ENCODE results near the gene CACNA1H. TPM values are rescaled to one million over a fixed set of nuclear protein-coding genes. Genes with fewer than 3 reads are reported as not detected.

Gene CACNA1H
- total RNA-seq, 1 experiment from 2014 or later: 19.7 TPM

GRCh38 chr16:1156983-1157638, 4.2 kb downstream of the CACNA1H start:
- ChIA-PET POLR2A (ENCODE audit: low non-redundant PET) (no interaction called here), CTCF (interaction anchor here (0.6 kb wide), 1 partner anchor 186 kb away, joined by 4 read pairs; no protein-coding TSS in a partner anchor)
- Histone ChIP-seq H3K4me3 (ENCODE audit: low read depth, low read length, poor library complexity, severe bottlenecking) (no peak overlapping the region), H3K4me1 (ENCODE audit: insufficient read depth, low read length, poor library complexity, severe bottlenecking) (peaks cover 54% of the 10 kb centered on the region), H3K9me3 (ENCODE audit: low read depth, low read length, poor library complexity, severe bottlenecking) (no peaks in the 10 kb centered on the region), H3K36me3 (ENCODE audit: insufficient read depth, low read length, poor library complexity, severe bottlenecking) (no peaks in the 10 kb centered on the region), H3K27ac (ENCODE audit: low read depth, low read length, poor library complexity, severe bottlenecking) (peak overlapping the region; percentile 45), H3K27me3 (replicated peaks; ENCODE audit: insufficient read depth, low read depth, low read length, poor library complexity) (no peaks in the 10 kb centered on the region)
- BruUV-seq (replicated peaks): no TSS peak
- intact Hi-C loops (cut with micrococcal nuclease; ENCODE audit: unreplicated experiment): no loop called here
- no peak for TF ChIP-seq EZH2 (IDR thresholded peaks at IDR 0.05; ENCODE audit: borderline replicate concordance, low read depth, low read length, poor library complexity, severe bottlenecking)
- TF ChIP-seq CTCF (conservative IDR thresholded peaks at IDR 0.05; ENCODE audit: low read depth, low read length): no peak
- DNase-seq (ENCODE audit: low spot score): no peak

GRCh38 chr16:1157639-1158455, 4.9 kb downstream of the CACNA1H start:
- TF ChIP-seq EZH2 (IDR thresholded peaks at IDR 0.05; ENCODE audit: borderline replicate concordance, low read depth, low read length, poor library complexity, severe bottlenecking) (no peak), CTCF (conservative IDR thresholded peaks at IDR 0.05; ENCODE audit: low read depth, low read length) (no peak)
- no peak for DNase-seq (ENCODE audit: low spot score)
- BruUV-seq (replicated peaks): no TSS peak
- intact Hi-C loops (cut with micrococcal nuclease; ENCODE audit: unreplicated experiment): no loop called here
- CTCF ChIA-PET: no interaction called here
- H3K4me3 ChIP-seq (ENCODE audit: low read depth, low read length, poor library complexity, severe bottlenecking): no peak overlapping the region
- no peaks in the 10 kb centered on the region for H3K9me3 ChIP-seq (ENCODE audit: low read depth, low read length, poor library complexity, severe bottlenecking)
- no peaks in the 10 kb centered on the region for H3K27me3 ChIP-seq (replicated peaks; ENCODE audit: insufficient read depth, low read depth, low read length, poor library complexity)
- POLR2A ChIA-PET (ENCODE audit: low non-redundant PET): interaction anchor here (0.6 kb wide), 1 partner anchor 520 kb away, joined by 10 read pairs; the partner anchor contains the start of gene JPT2
- H3K36me3 ChIP-seq (ENCODE audit: insufficient read depth, low read length, poor library complexity, severe bottlenecking): no peaks in the 10 kb centered on the region
- H3K27ac ChIP-seq (ENCODE audit: low read depth, low read length, poor library complexity, severe bottlenecking): peak overlapping the region; percentile 45
- H3K4me1 ChIP-seq (ENCODE audit: insufficient read depth, low read length, poor library complexity, severe bottlenecking): peaks cover 52% of the 10 kb centered on the region

- H3K4me3 ChIP-seq (ENCODE audit: low read depth, low read length, poor library complexity, severe bottlenecking): no peak overlapping the region
- H3K36me3 ChIP-seq (ENCODE audit: insufficient read depth, low read length, poor library complexity, severe bottlenecking): no peaks in the 10 kb centered on the region
- BruUV-seq (replicated peaks): no TSS peak
- H3K27ac ChIP-seq (ENCODE audit: low read depth, low read length, poor library complexity, severe bottlenecking): peak overlapping the region; percentile 57
- POLR2A ChIA-PET (ENCODE audit: low non-redundant PET): interaction anchor here (0.5 to 0.6 kb wide), 2 partner anchors 10 to 519 kb away, joined by 9 to 10 read pairs; partner anchors contain the start of gene JPT2
- intact Hi-C loops (cut with micrococcal nuclease; ENCODE audit: unreplicated experiment): no loop called here
- CTCF ChIA-PET: no interaction called here
- TF ChIP-seq CTCF (conservative IDR thresholded peaks at IDR 0.05; ENCODE audit: low read depth, low read length): no peak
- TF ChIP-seq EZH2 (IDR thresholded peaks at IDR 0.05; ENCODE audit: borderline replicate concordance, low read depth, low read length, poor library complexity, severe bottlenecking): no peak
- DNase-seq (ENCODE audit: low spot score): peak; percentile 56
- H3K4me1 ChIP-seq (ENCODE audit: insufficient read depth, low read length, poor library complexity, severe bottlenecking): peaks cover 52% of the 10 kb centered on the region
- H3K9me3 ChIP-seq (ENCODE audit: low read depth, low read length, poor library complexity, severe bottlenecking): no peaks in the 10 kb centered on the region
- H3K27me3 ChIP-seq (replicated peaks; ENCODE audit: insufficient read depth, low read depth, low read length, poor library complexity): no peaks in the 10 kb centered on the region
Measured at GRCh38 chr16:1158456-1159324, 5.8 kb downstream of the CACNA1H start.

All from A673 (cell line).